OCI-LY7 (cell line): ENCODE measurements around the gene ARHGAP24. TPM values are rescaled to one million over a fixed set of nuclear protein-coding genes. Genes with fewer than 3 reads are reported as not detected.

Experiments
- BruUV-seq: library from RNA; stranded (reverse); fragments of 400-500 nt; replicated peaks from 2 replicates; lab custom pipeline; 2021; lab: Mats Ljungman, UMichigan
- CTCF ChIA-PET: fragments of 300-600 bp; sonication (Branson Sonifier 250); formaldehyde crosslinking; loops from one replicate; lab custom pipeline; 2022; ENCODE audit warnings: antibody characterized with exemption; ENCODE audit not compliant: unreplicated experiment; lab: Charles Lee
- POLR2A ChIA-PET: fragments of 300-600 bp; sonication (Branson Sonifier 250); formaldehyde crosslinking; loops from one replicate; lab custom pipeline; 2022; ENCODE audit warnings: antibody characterized with exemption; lab: Charles Lee
- DNase-seq: peaks from one replicate; pipeline ENCODE4 v3.0.0-alpha.2; 2015; ENCODE audit warnings: low spot score
- H2AFZ ChIP-seq: fragments of 200-600 bp; sonication (generic), shearing (Covaris generic); 2 replicates; pipeline ENCODE4 v1.6.1; 2014; ENCODE audit warnings: mild to moderate bottlenecking, antibody characterized with exemption, low read length, moderate library complexity
- H3K27ac ChIP-seq: fragments of 200-600 bp; sonication (generic); 2 replicates; pipeline ENCODE4 v1.5.1; 2014; ENCODE audit warnings: mixed run types, low read depth, mild to moderate bottlenecking, moderate library complexity, low read length, inconsistent platforms; ENCODE audit not compliant: poor library complexity, severe bottlenecking
- H3K36me3 ChIP-seq: fragments of 200-600 bp; sonication (generic); 2 replicates; pipeline ENCODE4 v1.6.1; 2014; ENCODE audit warnings: mild to moderate bottlenecking, antibody characterized with exemption, low read length, moderate library complexity, mixed read lengths; ENCODE audit not compliant: insufficient read depth
- H3K4me1 ChIP-seq: fragments of 200-600 bp; sonication (generic); 2 replicates; pipeline ENCODE4 v1.5.1; 2014; ENCODE audit warnings: mild to moderate bottlenecking, low read length; ENCODE audit not compliant: insufficient read depth, poor library complexity, severe bottlenecking
- H3K4me2 ChIP-seq: fragments of 200-600 bp; sonication (generic); 2 replicates; pipeline ENCODE4 v1.6.1; 2014; ENCODE audit warnings: mild to moderate bottlenecking, low read length
- H3K4me3 ChIP-seq: fragments of 200-600 bp; sonication (generic); 2 replicates; pipeline ENCODE4 v1.5.1; 2014; ENCODE audit warnings: mild to moderate bottlenecking, low read depth, low read length; ENCODE audit not compliant: poor library complexity, severe bottlenecking
- H3K79me2 ChIP-seq: fragments of 200-600 bp; sonication (generic); 2 replicates; pipeline ENCODE4 v1.6.1; 2016; ENCODE audit warnings: low read depth, mild to moderate bottlenecking, low read length, moderate library complexity, mixed read lengths; ENCODE audit not compliant: insufficient read depth
- H3K9me2 ChIP-seq: fragments of 200-600 bp; sonication (generic); 2 replicates; pipeline ENCODE4 v1.6.1; 2016; ENCODE audit warnings: mild to moderate bottlenecking, low read length, mixed read lengths; ENCODE audit not compliant: insufficient read depth
- H3K9me3 ChIP-seq: fragments of 200-600 bp; sonication (generic); 2 replicates; pipeline ENCODE4 v1.6.1; 2014; ENCODE audit warnings: mild to moderate bottlenecking, mixed run types, low read length, mixed read lengths
- H4K20me1 ChIP-seq: fragments of 200-600 bp; sonication (generic); 2 replicates; pipeline ENCODE4 v1.6.1; 2014; ENCODE audit warnings: mild to moderate bottlenecking, antibody characterized with exemption, low read length, moderate library complexity, mixed read lengths; ENCODE audit not compliant: insufficient read depth
- EZH2phosphoT487 ChIP-seq: fragments of 200-600 bp; sonication (generic); IDR thresholded peaks from 2 replicates; pipeline ENCODE4 v1.6.1; 2018; ENCODE audit warnings: low read depth, borderline replicate concordance, mild to moderate bottlenecking, mixed run types, antibody characterized with exemption, low read length, moderate library complexity, mixed read lengths
- intact Hi-C: fragments of 100-400 bp; cut with micrococcal nuclease; formaldehyde crosslinking; loops from one replicate; pipeline ENCODE4 v1.10.0; 2022; ENCODE audit not compliant: unreplicated experiment
- total RNA-seq, 2 experiments: library from RNA; depleted of rRNA in 1 of 2; stranded (reverse); fragments of >200 nt in 1 of 2; shearing (Covaris generic) in 1 of 2; gene quantifications; 2 replicates each; pipeline ENCODE4 v1.2.3, GENCODE V29; 2014 to 2022
- TF ChIP-seq, protein P1 (sequence below): fragments of 200-600 bp; sonication (generic); conservative IDR thresholded peaks from 2 replicates; pipeline ENCODE4 v1.5.1; 2014; ENCODE audit warnings: mild to moderate bottlenecking, antibody characterized with exemption, low read length, moderate library complexity, mixed read lengths

Gene ARHGAP24
- total RNA-seq, 2 experiments from 2014 or later, result 0.88 to 4.4 TPM

DNA sequence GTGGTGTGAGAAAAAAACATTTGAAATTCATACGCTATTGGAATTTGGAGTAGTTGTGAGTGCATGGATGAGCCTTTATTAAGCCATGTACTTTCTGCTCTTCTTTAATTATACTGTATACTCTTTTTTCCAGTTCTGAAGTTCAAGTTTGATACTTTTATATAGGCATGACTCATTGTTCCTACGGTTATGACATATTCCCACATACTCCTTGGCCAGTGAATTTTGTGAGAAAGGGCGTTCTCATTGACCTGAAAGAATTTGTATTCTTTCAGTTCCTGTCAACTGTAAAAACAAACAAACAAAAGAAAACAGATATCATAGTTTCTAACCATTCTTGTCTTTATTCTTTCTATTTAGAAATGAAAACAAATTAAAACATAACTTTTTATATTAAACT is 477.6 kb downstream of the ARHGAP24 start:
- Histone ChIP-seq H3K27ac (no peak overlapping the region), H2AFZ (no peak overlapping the region), H3K9me3 (no peaks in the 10 kb centered on the region), H3K36me3 (no peaks in the 10 kb centered on the region), H3K9me2 (no peaks in the 10 kb centered on the region), H3K79me2 (no peaks in the 10 kb centered on the region), H4K20me1 (no peaks in the 10 kb centered on the region), H3K4me3 (no peak overlapping the region), H3K4me2 (no peak overlapping the region), H3K4me1 (no peaks in the 10 kb centered on the region)
- TF ChIP-seq, protein P1, sequence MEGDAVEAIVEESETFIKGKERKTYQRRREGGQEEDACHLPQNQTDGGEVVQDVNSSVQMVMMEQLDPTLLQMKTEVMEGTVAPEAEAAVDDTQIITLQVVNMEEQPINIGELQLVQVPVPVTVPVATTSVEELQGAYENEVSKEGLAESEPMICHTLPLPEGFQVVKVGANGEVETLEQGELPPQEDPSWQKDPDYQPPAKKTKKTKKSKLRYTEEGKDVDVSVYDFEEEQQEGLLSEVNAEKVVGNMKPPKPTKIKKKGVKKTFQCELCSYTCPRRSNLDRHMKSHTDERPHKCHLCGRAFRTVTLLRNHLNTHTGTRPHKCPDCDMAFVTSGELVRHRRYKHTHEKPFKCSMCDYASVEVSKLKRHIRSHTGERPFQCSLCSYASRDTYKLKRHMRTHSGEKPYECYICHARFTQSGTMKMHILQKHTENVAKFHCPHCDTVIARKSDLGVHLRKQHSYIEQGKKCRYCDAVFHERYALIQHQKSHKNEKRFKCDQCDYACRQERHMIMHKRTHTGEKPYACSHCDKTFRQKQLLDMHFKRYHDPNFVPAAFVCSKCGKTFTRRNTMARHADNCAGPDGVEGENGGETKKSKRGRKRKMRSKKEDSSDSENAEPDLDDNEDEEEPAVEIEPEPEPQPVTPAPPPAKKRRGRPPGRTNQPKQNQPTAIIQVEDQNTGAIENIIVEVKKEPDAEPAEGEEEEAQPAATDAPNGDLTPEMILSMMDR, result no peak
- TF ChIP-seq EZH2phosphoT487, result no peak
- CTCF ChIA-PET, result no interaction called here
- no TSS peak for BruUV-seq
- no peak for DNase-seq
- POLR2A ChIA-PET, result interaction anchor here (1.0 kb wide), 1 partner anchor 12 kb away, joined by 3 read pairs; no protein-coding TSS in a partner anchor
- intact Hi-C loops, result no loop called here

DNA sequence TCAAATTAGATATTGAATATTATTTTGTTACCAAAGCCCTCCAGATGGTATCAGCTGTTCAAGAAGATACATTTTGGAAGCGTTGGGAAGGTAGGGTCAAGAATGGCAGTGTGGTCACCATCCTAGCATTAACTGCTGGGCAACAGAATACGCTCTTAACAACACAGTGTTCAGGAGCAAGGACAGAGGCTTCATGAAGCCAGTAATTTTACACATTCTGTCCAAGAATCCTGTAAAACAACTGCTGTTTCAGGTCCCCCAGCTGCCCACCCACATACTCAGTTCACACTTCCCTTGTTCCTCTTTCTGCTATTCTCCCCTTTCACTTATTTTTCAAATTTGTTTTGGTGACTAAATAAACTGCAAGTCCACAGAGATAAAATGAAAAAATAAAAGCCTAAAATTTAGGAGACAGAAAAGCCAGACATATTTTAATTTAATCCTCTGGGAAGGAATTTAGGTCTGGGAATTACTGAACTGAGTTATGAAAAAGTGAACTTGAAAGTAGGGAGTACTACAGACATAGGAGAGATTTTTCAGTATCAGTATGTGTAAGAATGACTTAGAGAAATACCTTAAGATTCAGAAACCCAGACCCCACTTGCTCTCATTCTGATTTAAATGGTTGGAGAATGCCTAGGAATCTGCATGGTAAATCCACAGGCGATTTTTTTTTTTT is 478.2 kb downstream of the ARHGAP24 start:
- no peak overlapping the region for H3K4me3 ChIP-seq
- H3K9me3 ChIP-seq, result no peaks in the 10 kb centered on the region
- H3K9me2 ChIP-seq, result no peaks in the 10 kb centered on the region
- no peaks in the 10 kb centered on the region for H3K36me3 ChIP-seq
- no peak overlapping the region for H3K4me2 ChIP-seq
- no peak overlapping the region for H3K27ac ChIP-seq
- H2AFZ ChIP-seq, result no peak overlapping the region
- DNase-seq, result no peak
- H4K20me1 ChIP-seq, result no peaks in the 10 kb centered on the region
- POLR2A ChIA-PET, result no interaction called here
- BruUV-seq, result no TSS peak
- no peaks in the 10 kb centered on the region for H3K4me1 ChIP-seq
- CTCF ChIA-PET, result no interaction called here
- TF ChIP-seq EZH2phosphoT487, result no peak
- TF ChIP-seq, protein P1, result no peak
- no peaks in the 10 kb centered on the region for H3K79me2 ChIP-seq
- intact Hi-C loops, result no loop called here

DNA sequence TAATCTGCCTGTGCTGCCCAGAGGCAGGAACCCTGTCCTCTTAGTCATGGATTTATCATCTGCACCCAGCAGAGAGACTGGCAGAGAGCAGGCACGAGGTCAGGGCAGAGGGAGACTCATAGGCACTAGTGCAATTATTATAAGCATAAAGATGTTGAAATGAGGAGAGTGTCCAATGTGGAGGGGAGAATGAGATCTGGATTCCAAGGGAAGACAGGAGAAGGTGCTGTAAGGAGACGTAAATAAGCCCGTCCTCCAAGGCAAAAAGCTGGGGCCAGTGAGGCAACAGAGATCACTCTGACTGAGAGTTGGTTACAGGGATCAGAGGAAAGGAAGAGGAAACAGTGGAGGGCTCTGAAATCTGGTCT is 478.7 kb downstream of the ARHGAP24 start:
- DNase-seq, result no peak
- H3K9me2 ChIP-seq, result no peaks in the 10 kb centered on the region
- TF ChIP-seq, protein P1, result no peak
- TF ChIP-seq EZH2phosphoT487, result no peak
- no peaks in the 10 kb centered on the region for H4K20me1 ChIP-seq
- H2AFZ ChIP-seq, result no peak overlapping the region
- no peak overlapping the region for H3K4me3 ChIP-seq
- no peaks in the 10 kb centered on the region for H3K4me1 ChIP-seq
- H3K36me3 ChIP-seq, result no peaks in the 10 kb centered on the region
- H3K4me2 ChIP-seq, result no peak overlapping the region
- H3K9me3 ChIP-seq, result no peaks in the 10 kb centered on the region
- no peak overlapping the region for H3K27ac ChIP-seq
- H3K79me2 ChIP-seq, result no peaks in the 10 kb centered on the region
- POLR2A ChIA-PET, result no interaction called here
- intact Hi-C loops, result no loop called here
- no TSS peak for BruUV-seq
- CTCF ChIA-PET, result no interaction called here
